RWPE2 (cell line): Measurements from ENCODE around the gene STX7.

ENCODE experiments used
- ATAC-seq: fragments of 200-7000 bp; cut with Tn5 transposase; 3 replicates; pipeline ENCODE4 v1.9.1; 2021; ENCODE audit warnings: low read depth
- DNase-seq: peaks from one replicate; pipeline ENCODE4 v3.0.0-alpha.2; 2020; ENCODE audit warnings: low spot score
- H3K27ac ChIP-seq: fragments of 450-650 bp; 2 replicates; pipeline ENCODE4 v1.5.1; 2017; ENCODE audit warnings: mild to moderate bottlenecking; ENCODE audit not compliant: poor library complexity, severe bottlenecking
- H3K27me3 ChIP-seq: fragments of 250-450 bp; sonication (Bioruptor Pico); 2 replicates; pipeline ENCODE4 v1.5.1; 2021; ENCODE audit warnings: mild to moderate bottlenecking, moderate library complexity; ENCODE audit not compliant: insufficient read depth, poor library complexity, severe bottlenecking
- H3K36me3 ChIP-seq: fragments of 250-450 bp; sonication (Bioruptor Pico); 2 replicates; pipeline ENCODE4 v1.5.1; 2020; ENCODE audit warnings: low read depth, mild to moderate bottlenecking, moderate library complexity
- H3K4me1 ChIP-seq: fragments of 250-450 bp; sonication (Bioruptor Pico); 2 replicates; pipeline ENCODE4 v1.5.1; 2021; ENCODE audit warnings: mild to moderate bottlenecking, moderate library complexity; ENCODE audit not compliant: insufficient read depth, poor library complexity, severe bottlenecking
- H3K4me3 ChIP-seq: fragments of 250-450 bp; sonication (Bioruptor Pico); 2 replicates; pipeline ENCODE4 v1.5.1; 2021; ENCODE audit warnings: mild to moderate bottlenecking, moderate library complexity; ENCODE audit not compliant: severe bottlenecking
- H3K9me3 ChIP-seq: fragments of 250-450 bp; sonication (Bioruptor Pico); 2 replicates; pipeline ENCODE4 v1.5.1; 2021; ENCODE audit warnings: mild to moderate bottlenecking, moderate library complexity; ENCODE audit not compliant: severe bottlenecking
- TF ChIP-seq, protein P1 (sequence below): fragments of 450-650 bp; IDR thresholded peaks from one replicate; pipeline ENCODE4 v1.5.1; 2017; ENCODE audit warnings: mild to moderate bottlenecking, moderate library complexity; ENCODE audit not compliant: poor library complexity, severe bottlenecking

STX7 gene

DNA sequence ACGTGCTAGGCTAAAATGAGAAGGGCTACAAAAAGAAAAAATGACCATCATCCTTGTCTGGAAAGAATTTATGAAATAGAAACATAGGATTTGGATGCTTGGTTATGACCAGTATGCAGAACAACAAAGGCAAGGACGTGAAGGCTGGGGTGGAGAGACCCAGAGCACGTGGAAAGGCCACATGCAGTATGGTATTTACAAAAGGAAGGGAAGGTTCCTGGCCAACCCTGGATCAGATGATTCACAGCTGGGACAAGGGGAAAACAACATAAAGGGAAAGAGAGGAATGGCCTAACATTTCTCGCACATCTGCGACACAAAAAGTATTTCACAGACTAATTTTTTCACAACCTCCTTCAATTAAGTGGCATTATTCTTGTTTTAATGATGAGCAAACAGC, 8.2 kb downstream of the STX7 start:
- no peak overlapping the region for H3K27ac ChIP-seq
- no peaks in the 10 kb centered on the region for H3K27me3 ChIP-seq
- no peak for ATAC-seq
- H3K4me1 ChIP-seq: no peaks in the 10 kb centered on the region
- no peak overlapping the region for H3K4me3 ChIP-seq
- no peak for DNase-seq
- H3K9me3 ChIP-seq: no peaks in the 10 kb centered on the region
- peaks cover 9% of the 10 kb centered on the region; the same call in 1 of the 2 replicates for H3K36me3 ChIP-seq
- TF ChIP-seq, protein P1, sequence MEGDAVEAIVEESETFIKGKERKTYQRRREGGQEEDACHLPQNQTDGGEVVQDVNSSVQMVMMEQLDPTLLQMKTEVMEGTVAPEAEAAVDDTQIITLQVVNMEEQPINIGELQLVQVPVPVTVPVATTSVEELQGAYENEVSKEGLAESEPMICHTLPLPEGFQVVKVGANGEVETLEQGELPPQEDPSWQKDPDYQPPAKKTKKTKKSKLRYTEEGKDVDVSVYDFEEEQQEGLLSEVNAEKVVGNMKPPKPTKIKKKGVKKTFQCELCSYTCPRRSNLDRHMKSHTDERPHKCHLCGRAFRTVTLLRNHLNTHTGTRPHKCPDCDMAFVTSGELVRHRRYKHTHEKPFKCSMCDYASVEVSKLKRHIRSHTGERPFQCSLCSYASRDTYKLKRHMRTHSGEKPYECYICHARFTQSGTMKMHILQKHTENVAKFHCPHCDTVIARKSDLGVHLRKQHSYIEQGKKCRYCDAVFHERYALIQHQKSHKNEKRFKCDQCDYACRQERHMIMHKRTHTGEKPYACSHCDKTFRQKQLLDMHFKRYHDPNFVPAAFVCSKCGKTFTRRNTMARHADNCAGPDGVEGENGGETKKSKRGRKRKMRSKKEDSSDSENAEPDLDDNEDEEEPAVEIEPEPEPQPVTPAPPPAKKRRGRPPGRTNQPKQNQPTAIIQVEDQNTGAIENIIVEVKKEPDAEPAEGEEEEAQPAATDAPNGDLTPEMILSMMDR: no peak

DNA sequence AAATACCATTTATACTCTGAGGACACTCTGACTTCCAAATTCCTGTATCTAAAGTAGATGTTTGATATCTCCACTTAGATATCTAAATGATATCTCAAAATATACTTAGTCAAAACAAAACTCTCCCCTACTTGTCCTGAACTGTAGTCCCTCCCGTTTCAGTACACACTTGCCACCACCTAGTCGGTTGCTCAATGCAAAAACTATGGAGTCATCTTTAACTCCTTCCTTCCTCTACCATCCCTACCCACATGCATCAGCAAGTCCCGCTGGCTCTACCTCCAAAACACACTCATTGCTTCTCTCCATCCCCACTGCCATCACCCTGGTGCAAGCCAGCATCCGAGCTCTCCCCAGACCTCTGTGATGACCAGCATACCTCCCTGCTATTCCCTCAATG, 13.2 kb downstream of the STX7 start:
- Histone ChIP-seq H3K4me1 (no peaks in the 10 kb centered on the region), H3K9me3 (no peaks in the 10 kb centered on the region), H3K27ac (no peak overlapping the region), H3K4me3 (no peak overlapping the region), H3K36me3 (peaks cover 6% of the 10 kb centered on the region), H3K27me3 (no peaks in the 10 kb centered on the region)
- DNase-seq: no peak
- 0 out of 3 replicates have a peak, but pooled peaks have one; percentile 19 for ATAC-seq
- TF ChIP-seq, protein P1: no peak

DNA sequence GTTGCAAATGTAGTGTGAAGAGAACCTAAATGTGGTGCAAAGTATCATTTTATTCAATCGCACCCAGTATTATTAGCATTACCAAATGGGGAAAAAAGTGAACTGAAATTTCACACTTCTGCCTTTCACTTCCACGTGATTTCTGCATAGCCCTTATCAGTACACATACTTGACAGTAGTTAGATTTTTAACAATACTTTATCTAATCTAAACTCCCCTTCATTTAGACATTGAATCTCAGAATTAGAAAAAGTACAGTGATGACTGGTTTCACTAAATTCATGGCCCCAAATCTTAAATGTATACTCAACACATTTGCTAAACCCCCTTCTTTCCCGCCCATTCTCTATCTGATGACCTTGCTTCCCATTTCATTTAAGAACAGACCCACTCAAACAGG, 14.3 kb downstream of the STX7 start:
- Histone ChIP-seq H3K27ac (no peak overlapping the region), H3K4me3 (no peak overlapping the region), H3K27me3 (no peaks in the 10 kb centered on the region), H3K9me3 (no peaks in the 10 kb centered on the region), H3K4me1 (no peaks in the 10 kb centered on the region), H3K36me3 (peaks cover 6% of the 10 kb centered on the region)
- TF ChIP-seq, protein P1: no peak
- DNase-seq: no peak
- ATAC-seq: no peak

DNA sequence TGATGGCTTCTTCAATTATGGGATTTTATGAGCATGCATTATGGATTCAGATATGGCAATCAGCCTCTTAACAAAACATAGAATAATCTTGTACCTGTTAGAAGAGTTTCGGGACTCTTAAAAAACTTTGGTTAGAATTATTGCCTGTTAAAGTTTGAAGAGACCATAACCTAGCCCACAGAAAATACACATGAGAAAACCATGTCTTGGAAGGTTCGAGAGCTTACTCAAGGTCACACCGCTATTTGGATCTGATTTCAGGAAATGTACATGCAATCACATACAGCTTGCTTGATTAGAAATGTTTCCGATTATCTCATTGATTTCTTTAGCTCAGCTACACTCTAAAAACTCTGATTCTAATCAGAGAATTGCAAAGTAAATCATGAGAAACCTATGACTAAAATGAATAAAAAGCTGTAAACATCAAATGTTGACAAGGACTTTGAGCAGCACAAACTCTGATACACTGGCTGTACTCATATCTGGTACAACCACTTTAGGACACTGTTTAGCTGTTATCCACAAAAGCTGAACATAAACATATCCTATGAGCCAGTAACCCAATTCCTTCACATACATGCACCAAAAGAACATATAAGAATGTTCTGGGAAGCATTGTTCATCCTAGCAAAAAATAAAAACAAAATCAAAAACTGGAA, 16.3 kb downstream of the STX7 start:
- no peak for ATAC-seq
- H3K4me3 ChIP-seq: no peak overlapping the region
- DNase-seq: no peak
- H3K9me3 ChIP-seq: no peaks in the 10 kb centered on the region
- TF ChIP-seq, protein P1: no peak
- H3K36me3 ChIP-seq: no peaks in the 10 kb centered on the region; the same call in 1 of the 2 replicates
- H3K27me3 ChIP-seq: no peaks in the 10 kb centered on the region
- no peaks in the 10 kb centered on the region for H3K4me1 ChIP-seq
- no peak overlapping the region for H3K27ac ChIP-seq

DNA sequence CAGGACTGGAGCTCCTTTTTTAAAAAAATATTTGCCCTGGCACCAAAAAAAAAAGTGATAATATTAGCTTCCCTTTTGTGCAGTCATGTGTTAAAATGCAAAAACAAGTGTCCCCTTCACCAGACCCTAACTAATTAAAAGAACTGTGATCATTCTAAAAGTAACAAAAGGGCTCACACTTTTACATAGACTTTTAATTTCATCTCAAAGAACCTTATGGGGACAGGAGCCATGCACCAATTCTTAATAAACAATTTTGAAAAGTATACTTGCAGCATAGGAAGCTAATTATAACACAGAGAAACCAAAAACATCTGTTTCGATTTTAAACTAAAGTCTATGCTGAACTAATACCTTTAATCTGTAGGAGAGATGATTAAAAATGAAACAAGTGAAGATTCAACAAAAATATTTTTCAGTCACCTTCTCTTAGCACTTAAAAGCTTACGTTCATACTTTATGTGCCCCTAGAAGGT, 17.3 kb downstream of the STX7 start:
- H3K36me3 ChIP-seq: no peaks in the 10 kb centered on the region; the same call in 1 of the 2 replicates
- no peak overlapping the region for H3K4me3 ChIP-seq
- H3K9me3 ChIP-seq: no peaks in the 10 kb centered on the region
- no peaks in the 10 kb centered on the region for H3K4me1 ChIP-seq
- DNase-seq (no peak), ATAC-seq (no peak)
- H3K27ac ChIP-seq: no peak overlapping the region
- H3K27me3 ChIP-seq: no peaks in the 10 kb centered on the region
- TF ChIP-seq, protein P1: no peak
